HG02571 (cell line): ENCODE measurements around the gene SUN5.
"Not testable (repeated sequence)": the region's sequence is repeated elsewhere in the genome, so short reads cannot be mapped to it uniquely, and the experiment has no call there.

Experiments
- ATAC-seq: cut with Tn5 transposase; IDR thresholded peaks from one replicate; pipeline ENCODE4 v1.9.1; 2021; ENCODE audit warnings: mild to moderate bottlenecking, moderate library complexity; ENCODE audit not compliant: unreplicated experiment

SUN5 gene, protein sequence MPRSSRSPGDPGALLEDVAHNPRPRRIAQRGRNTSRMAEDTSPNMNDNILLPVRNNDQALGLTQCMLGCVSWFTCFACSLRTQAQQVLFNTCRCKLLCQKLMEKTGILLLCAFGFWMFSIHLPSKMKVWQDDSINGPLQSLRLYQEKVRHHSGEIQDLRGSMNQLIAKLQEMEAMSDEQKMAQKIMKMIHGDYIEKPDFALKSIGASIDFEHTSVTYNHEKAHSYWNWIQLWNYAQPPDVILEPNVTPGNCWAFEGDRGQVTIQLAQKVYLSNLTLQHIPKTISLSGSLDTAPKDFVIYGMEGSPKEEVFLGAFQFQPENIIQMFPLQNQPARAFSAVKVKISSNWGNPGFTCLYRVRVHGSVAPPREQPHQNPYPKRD

DNA sequence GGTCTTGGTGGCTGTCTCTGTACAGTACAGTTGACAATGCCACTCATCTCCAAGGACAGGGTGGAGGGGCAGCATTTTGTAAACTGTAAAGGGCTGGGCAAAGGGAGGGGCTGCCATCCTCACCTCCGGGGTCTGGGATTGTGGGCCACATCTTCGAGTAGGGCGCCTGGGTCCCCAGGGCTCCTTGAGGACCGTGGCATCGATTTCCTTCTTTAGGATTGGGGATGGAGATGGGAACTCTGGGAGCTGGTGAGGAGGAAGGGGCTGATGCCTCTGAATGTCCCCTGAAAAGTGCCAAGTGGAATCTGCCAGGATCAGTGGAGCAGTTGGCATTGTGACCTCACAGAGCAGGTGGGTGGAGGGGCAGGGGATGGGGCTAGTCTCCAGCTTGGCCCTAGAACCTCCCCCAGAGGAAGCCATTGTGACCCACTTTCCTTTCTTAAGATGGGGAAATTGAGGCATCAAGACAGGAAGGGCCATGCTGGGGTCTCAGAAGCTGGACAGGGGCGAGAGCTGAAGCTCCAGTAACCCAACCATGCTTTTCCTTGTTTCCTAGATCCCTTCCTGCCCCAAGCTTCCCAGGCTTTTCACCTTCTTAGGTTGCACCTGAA lies at the start of gene SUN5:
Gene SUN5 (minus strand): TSS at position 293 of the 611 bp plus-strand sequence. CDS start 93 bp downstream, at position 200.
- ATAC-seq: no peak

DNA sequence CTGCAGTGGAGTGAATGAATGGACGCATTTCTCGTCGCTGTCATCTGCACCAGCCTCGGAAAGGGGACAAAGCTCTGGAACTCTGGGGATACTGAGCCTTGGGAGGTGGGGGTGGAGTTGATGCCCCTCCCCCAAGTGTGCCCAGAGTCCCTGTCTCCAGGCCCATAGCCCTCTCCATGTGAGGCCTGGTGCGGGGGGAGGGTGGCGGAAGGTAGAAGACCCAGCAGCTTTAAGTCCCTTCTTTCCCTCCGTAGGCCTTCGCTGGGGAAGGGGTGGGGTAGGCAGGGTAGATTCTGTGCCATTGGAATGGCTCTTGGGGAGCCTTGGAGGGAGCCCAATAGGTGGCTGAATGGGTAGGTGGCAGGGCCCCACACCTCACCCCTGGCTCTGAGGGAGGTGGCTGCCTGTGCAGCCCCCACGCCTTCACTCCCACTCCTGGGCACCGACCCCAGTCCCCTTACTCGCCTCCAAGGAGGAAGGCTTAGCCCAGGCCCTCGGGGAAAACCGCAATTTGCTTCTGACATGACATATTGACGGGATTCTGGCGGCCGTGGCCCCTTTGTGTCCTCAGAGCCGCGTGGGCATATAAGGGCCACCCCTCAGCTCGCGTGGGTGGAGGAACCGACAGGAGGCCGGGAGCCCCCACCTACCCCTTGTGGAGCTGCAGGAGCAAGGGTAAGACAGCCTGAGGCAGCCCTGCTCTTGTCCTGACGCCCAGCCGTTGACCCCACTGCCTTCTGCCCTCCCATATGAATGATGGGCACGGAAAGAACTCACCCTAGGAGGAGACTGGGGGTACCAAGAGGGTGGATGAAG lies 49.3 kb upstream of the SUN5 start, which contains the start of gene BPIFB3:
Gene BPIFB3 (plus strand): TSS at position 613 of the 816 bp plus-strand sequence. CDS start 1,533 bp downstream, outside the sequence.
- no peak for ATAC-seq

DNA sequence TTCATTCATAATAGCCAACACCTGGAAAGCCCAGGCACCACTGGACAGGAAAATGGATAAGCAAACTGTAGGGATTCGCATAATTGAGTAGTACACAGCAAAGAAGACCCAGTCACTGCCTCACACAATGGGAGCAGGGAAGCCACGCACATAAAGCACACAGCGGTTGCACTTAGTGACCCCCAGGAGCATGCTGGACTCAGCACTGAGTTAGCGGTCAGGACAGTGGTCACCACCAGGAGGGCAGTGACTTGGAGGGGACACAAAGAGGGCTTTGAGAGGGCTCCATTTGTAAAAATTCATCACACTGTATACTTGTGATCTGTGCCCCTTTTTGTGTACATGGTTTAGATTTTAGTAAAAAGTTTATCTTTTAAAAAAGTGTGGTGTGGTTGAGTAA lies 47.1 kb upstream of the SUN5 start:
- no peak for ATAC-seq

DNA sequence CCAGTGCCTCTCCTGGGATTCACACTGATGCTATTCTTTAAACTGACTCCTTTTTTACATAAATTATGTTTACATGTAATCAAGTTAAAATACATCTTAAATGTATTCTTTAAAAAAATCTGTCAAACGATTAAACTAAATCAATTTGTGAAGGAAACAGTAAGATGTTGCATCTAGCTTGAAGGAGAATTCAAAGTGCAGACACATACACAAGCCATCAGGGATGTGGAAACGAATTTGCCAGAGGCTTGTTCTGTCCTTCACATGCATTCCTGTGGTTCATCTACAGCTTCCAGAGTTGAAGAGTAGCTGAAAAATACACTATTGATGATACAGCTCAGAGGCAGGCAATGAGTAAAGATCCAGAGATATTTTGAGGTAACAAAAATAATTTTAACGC lies 42.2 kb upstream of the SUN5 start:
- no peak for ATAC-seq

DNA sequence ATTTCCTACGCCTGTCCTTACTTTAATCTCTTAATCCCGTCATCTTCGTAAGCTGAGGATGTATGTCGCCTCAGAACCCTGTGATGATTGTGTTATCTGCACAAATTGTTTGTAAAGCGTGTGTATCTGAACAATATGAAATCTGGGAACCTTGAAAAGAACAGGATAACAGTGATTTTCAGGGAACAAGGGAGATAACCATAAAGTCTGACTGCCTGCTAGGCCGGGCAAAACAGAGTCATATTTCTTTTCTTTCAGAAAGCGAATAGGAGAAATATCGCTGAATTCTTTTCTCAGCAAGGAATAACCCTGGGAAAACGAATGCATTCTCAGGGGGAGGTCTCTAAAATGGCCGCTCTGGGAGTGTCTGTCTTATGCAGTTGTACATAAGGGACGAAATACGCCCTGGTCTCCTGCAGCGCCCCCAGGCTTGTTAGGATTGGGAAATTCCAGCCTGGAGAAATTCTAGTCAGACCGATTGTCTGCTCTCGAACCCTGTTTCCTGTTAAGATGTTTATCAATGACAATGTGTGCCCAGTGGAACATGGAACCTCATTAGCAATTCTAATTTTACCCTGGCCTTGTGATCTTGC lies 41.0 kb upstream of the SUN5 start:
- not testable (repeated sequence) for ATAC-seq

DNA sequence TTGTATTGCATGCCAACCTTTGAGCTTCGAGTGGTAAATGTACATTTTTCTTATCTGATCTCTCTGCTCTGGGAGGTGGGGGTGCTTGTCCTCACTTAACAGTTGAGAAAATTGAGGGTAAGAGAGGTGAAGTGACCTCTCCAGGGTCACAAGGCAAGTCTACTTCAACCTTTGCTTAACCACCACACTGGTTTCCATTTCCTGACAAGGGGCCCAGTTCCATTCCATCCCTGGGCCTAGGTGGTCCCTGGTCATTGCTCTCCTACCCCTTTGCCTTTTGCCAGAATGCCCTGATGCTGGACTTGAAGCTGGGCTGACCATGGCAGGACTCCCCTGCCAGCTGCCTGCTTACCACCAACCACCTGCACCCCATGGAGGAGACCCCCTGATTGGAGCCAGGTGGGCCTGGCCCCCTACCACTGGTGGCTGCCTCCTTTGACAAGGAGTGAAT lies 39.5 kb upstream of the SUN5 start:
- no peak for ATAC-seq

DNA sequence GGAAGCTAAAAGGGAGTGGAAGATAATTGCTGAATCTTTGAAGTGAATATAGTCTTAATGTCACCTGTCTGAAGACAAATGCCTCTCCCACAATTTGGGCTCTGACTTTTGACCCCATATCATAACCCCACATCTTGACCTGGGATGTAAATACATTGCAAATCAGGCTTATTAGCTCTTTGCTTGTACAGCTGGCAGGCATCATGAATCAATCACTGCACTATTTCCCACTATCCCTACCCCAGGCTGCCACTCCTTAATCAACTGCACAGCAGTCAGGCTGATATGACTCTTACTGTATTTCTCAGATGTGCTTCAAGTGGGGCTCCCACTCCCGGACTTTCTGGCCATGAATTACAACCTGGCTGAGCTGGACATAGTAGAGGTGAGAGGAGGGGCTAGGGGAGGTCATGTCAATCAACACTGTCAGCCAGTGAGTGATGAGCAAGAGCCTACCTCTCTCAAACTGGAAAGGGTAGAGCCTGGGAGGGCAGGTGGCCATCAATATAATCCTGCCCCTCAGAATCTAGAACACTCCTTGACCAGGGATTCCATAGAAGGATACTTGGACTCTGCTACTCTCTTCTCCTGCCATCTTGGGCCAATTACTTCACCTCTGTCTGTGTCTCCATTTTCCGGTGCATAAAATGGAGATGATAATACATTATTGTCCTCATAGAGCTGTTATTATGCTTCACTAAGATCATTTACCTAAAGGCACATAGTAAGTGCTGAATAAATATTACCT lies 38.9 kb upstream of the SUN5 start:
- no peak for ATAC-seq

DNA sequence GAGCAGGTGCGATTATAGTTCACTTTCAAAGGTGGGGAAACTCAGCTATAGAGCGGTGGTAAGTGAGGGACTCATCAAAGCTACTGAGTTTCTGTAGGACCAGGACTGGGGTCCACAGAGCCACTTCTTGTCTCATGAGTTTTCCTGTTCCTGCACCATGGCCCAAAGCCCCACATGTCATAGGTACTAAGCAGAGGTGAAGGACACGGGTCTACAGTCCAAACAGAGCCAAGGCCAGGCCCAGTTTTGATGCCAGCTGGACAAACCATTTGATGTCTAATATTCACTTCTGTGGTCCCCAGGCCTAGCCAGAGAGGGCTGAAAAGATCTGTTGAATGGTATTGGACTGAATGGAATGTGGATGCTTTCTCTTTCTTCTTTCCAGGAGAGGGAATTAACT lies 38.2 kb upstream of the SUN5 start:
- ATAC-seq: no peak

DNA sequence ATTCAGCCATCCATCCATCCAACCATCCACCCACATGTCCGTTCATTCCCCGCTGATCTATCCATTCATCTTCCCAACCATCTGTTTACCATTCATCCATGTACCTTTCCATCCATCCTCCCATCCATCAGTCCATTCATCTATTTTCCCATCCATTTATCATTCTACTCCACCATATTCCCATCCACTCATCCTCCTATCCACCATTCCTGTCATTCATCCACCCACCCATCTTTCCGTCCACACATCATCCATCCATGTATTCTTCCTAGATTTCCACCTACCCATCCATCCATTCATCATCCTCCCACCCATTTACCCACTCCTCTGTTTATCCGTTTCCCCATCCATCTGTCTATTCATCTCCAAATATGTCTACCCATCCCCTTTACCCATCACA lies 34.0 kb upstream of the SUN5 start:
- no peak for ATAC-seq

DNA sequence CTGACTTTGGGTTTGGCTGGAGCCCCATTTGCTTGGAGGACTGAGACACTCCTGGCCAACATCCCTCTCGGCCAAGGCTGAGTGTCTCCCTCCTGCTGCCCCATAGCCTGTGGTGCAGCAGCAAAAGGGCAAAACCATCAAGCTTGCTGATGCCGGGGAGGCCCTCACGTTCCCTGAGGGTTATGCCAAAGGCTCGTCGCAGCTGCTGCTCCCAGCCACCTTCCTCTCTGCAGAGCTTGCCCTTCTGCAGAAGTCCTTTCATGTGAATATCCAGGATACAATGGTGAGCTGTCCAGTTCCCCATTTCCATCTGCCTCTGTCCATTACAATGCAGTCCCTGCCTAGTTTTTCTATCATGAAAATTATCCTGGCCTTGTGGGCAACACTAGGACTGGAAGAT lies 33.2 kb upstream of the SUN5 start:
- ATAC-seq: no peak

DNA sequence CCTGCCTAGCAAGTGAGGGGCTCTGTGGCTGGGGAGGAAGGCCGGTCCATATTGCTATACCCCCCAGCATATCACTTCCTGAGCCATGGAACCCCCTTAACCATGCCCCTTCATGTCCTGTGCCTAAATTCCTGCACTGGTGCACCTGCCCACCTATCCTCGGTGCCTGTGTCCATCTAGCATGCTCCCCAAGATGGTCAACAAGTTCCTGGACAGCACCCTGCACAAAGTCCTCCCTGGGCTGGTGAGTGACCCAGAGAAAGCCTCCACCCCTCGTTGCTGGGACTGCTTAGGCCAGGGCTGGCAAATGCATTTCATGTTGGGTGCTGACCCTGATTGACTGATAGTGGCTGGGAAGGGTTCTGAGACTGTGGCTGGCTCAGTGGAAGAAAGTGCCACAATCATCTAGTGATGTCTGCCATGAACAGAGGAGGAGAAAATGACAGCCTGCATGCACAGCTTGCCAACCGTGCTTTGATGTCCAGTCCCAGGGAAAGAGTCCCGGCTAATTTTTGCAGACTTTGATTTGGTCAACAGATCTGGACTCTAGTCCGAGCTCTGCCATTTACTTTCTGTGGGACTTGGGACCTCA lies 30.8 kb upstream of the SUN5 start:
- ATAC-seq: no peak

DNA sequence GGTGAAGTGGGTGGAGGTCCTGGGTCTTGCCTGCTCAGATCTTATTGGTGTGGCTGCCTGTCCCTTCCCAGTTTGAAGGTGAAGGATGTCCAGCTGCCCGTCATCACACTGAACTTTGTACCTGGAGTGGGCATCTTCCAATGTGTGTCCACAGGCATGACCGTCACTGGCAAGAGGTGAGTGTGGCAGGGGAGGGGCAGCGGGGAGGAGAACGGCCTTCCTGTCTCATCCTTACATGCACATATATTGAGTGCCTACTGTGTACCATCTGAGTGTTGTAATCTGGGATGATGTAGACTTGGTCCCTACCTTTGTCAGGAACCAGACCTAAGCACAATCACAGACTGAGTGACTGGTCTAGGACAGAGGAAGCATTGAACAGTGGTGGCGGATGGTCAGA lies 29.9 kb upstream of the SUN5 start:
- ATAC-seq: no peak

DNA sequence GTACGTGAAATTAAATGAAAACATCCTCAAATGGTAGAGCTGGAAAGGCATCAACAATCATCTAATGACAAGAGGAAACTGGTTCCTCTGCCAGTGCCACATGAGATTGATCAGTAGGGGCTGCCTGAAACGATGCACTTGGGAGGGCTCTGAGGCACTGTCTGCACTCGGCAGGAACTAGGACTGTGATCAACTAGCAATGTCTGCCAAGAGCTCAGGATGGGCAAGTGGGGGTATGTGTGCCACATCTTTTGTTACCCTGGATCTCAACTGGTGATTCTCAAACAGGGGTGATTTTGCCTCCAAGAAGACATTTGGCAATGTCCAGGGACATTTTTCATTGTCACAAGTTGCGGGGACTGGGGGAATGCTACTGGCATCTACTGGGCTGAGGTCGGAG lies 29.1 kb upstream of the SUN5 start:
- ATAC-seq: no peak

DNA sequence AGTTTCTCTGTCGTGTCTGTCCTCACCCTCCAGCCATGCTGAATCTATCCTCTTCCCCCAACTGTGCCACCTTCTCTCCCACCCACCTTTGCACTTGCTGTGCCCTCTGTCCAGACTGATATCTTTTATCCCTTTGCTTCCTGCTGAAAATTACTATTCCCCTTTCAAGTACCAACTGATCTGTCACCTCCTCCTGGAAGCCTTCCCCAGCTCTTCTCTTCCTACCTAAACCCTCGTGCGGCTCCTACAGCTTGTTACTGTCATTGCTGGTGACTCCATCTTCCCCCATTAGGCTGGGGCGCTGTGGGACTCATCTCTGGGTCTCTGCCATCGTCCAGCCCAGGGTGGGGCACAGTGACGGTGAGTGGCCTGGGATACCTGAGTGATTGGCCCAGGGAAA lies 28.3 kb upstream of the SUN5 start:
- ATAC-seq: no peak

DNA sequence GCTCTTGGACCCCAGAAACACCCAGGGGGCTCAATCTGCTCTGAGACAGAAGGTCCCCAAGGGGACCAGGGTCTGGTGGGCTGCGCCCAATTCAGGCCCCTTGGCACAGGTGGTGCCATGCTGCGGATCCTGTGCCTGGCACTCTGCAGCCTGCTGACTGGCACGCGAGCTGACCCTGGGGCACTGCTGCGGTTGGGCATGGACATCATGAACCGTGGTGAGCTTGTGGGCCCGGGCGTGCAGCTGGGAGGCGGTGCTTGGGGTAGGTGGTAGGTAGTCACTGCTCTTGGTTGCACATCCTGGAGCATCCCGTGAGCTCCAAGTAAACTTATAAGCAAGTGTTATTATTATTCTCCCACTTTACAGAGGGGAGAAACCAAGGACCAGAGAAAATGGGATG lies 27.3 kb upstream of the SUN5 start, which contains the start of gene BPIFB6:
Gene BPIFB6 (plus strand): TSS at position 118 of the 400 bp plus-strand sequence. CDS start 0 bp downstream, at position 118.
- no peak for ATAC-seq

DNA sequence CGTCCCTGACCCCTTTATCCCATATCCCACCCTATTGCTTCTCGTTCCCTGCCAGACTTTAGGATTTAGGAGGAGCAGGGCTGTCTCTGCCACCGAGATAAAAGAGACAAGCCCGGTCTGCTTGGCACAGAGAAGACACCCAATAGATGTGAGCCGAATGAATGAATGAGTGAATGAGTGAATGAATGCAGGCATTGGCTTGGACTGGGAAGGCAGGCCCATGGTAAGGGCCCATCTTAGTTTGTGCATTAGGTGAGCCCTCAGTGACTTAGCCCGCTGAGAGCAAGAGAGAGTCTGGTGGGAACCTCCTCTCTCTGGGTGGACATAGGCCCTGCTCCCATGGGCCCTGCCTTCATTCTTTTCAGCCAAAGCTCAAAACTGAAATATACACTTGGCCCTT lies 26.3 kb upstream of the SUN5 start:
- ATAC-seq: no peak

DNA sequence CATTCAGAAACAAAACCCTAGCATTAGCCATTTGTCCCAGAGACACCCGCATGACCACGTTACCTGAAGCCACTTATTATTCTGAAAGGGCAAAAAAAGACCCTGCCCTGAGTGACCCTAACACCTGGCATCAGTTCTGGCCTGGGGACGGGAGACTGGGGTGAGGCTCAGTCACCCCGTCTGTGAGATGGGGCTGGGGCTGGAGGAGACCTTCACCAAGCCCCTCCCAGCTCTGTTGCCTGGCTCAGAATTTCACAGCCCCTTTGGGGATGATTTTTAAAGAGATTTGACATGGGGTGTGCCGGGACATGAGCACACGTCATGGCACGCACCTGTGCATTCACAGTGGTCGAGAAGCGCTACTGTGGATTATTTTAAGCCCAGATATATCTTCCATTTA lies 25.8 kb upstream of the SUN5 start:
- no peak for ATAC-seq

DNA sequence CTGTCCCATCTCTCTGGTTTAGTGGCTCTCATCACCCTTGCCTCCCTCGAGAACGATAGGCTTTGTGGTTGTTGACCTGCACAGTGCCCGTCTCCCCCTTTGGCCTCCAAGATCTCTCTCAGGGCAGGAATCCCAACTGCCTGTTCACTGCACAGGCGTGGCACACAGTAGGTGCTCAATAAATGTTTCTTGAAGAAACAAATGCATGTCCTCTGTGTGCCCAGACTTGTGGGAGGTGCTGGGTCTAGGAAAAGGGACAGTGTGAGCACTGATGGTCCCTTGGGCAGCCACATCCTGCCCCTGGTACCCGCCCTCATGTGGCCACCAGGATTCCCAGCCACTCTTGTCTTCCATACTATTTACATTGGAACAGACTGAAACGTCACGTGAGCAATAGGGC lies 24.6 kb upstream of the SUN5 start:
- ATAC-seq: no peak

DNA sequence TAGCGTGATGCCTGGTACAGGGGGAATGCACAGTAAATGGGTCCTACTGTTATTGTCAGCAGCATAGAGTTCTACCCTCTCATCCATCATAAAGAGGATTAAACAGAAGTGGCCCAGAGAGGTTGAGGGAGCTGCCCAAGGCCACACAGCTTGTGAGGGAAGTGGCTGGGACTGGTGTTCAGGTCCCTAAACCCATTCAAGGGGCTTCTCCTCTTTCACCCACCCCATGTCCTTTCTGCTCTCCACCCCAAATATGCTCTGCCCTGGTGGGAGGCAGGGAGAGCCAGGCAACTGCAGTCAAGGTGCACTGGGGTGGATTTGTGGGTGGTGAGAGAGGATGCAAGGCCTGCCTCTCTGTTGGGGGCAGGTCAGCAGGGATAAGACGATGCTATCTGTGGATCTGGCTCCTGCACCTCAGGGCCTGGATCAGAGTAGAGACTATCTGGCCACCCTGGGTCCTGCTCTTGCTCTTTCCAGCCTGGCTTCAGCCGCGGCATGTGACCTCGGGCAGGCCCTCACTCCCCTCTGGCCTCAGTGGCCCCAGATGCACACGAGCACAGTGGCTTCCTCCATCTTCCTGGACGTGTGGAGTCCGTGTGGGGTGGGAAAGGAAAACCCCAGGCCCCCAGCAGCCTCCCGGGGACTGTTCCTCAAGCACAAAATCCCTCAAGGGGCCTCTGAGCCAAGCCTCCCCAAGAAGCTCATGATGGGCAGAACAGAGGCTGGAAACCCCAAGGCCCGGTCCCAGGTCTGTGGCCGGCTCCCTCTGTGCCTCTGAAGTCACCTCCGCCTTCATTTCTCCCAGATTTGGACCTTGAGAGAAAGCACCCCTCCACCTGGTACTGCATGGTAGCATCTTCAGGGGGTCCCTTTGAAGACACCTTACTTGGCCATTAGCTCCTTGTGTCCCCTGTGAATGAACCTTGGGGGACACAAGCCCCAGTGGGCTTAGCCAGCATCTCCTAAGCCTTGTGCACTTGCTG lies 23.8 kb upstream of the SUN5 start:
- ATAC-seq: no peak
